IPS DF 4.7 (cell line): ENCODE data around the gene HBG2.
"Not testable (repeated sequence)": the region's sequence is repeated elsewhere in the genome, so short reads cannot be mapped to it uniquely, and the experiment has no call there.

Source experiments
- DNase-seq: peaks from one replicate; pipeline ENCODE4 v3.0.0-alpha.2; 2013; ENCODE audit warnings: low spot score; ENCODE audit errors: extremely low read depth

HBG2 gene

GRCh38 chr11:5254646-5255413 is at the start of gene HBG2:
TSS of gene HBG2 (minus strand) at chr11:5254781. CDS start at chr11:5254728, 53 bp downstream.
- not testable (repeated sequence) for DNase-seq

DNA sequence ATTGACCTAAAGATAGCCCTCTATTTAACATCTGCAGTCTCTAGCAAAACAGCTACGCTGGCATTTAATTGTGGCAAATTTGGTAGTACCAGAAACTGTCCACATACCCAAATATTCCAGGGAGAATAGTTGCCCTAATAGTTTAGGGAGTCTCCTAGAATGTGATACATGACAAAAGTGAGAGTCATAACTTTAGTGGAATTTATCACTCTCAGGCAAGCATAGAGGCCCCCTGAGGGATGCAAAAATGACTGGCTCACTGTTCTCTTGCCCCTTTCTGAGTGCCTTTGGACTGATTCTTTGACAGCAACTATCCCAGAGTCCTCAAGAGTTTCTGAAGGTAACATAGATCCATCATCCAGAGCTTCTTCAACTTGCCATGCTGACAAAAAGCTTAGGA is 49.5 kb upstream of the HBG2 start:
- DNase-seq: no peak

- no peak for DNase-seq
These were observed 49.0 kb upstream of the HBG2 start for GRCh38 chr11:5303626-5304025.

- DNase-seq: no peak
These were observed 47.3 kb upstream of the HBG2 start, which contains the start of gene OR51B4 for GRCh38 chr11:5301846-5302245. TSS of gene OR51B4 (minus strand) at chr11:5301946. CDS start at chr11:5301946, 0 bp downstream.

- DNase-seq: no peak
These were observed 45.7 kb upstream of the HBG2 start for GRCh38 chr11:5300251-5300650.

DNA sequence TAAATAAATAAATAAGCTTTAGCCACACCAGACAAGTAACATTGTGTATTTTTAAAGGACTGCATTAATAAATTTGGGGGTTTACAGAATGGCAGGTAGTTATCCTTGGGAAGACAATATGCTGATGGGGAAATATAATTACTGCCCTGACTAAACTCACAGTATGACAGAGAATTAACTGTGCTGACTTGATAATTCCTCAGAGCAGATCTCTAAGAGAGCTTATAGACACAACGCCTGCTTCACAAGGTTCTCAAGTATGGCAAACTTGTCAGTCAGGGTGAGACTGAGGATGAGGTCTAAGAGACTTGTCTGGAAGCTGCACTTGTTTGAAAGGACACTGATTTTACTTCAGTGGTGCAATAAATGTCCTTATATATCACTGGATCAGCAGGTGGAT is 43.9 kb upstream of the HBG2 start:
- DNase-seq: no peak

- no peak for DNase-seq
These were observed 43.2 kb upstream of the HBG2 start for GRCh38 chr11:5297721-5298323.

GRCh38 chr11:5294342-5294995 is 39.9 kb upstream of the HBG2 start:
- not testable (repeated sequence) for DNase-seq

GRCh38 chr11:5293028-5293427 is 38.4 kb upstream of the HBG2 start:
- no peak for DNase-seq

GRCh38 chr11:5291207-5291838 is 36.7 kb upstream of the HBG2 start:
- no peak for DNase-seq

DNA sequence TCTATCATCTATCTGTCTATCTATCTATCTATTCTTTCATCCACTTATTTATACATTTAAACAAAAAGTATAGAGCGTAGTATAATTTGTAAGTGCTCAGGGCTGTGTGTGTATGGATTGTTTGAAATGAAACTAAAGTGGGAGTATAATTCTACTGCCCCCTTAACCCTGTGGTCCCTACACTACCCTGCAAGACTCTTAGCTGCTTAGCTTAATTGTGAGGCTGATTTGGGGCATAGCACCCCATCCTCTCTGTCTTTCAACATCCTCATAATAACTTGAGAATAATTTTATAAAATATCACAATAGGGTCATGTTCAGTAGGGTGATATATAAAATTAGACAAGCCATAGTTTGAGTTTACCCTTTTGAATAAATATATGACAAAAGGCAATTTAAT is 35.5 kb upstream of the HBG2 start:
- no peak for DNase-seq

DNA sequence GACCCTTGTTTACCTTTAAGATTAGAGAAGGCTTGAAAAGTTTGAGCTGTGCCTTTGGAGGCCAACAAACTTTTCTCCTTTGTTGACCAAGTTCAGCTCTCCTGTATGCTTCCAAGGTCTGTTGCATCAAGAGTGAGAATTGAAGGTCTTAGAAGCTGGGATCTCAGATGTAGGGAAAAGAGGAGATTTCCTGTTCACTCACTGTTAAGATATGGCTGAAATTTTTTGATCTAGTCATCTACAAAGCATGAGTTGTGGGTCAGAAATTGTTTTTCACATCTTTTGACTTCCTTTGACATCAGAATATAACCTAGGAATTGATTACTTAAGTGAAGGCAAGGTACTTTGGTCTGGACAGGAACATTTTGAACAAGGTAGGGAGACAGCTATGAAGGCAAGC is 35.1 kb upstream of the HBG2 start:
- no peak for DNase-seq

- DNase-seq: no peak
These were observed 34.4 kb upstream of the HBG2 start for GRCh38 chr11:5288906-5289550.

GRCh38 chr11:5288108-5288905 is 33.7 kb upstream of the HBG2 start:
- no peak for DNase-seq

DNA sequence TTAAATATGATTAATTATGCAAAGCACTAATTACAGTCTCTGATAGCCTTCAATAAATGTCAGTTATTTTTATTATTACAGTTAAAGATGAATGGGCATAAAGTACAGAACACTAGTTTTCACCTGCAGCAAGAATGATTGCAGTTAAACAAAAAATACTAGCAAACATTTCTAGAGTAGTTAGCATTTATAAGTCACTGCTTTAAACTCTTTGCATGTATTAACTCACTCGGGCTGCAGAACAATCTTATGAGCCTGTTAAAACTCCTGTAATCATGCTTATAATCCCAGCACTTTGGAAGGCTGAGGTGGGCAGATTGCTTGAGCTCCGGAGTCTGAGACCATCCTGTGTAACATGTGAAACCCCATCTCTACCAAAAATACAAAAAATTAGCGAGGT is 32.3 kb upstream of the HBG2 start:
- no peak for DNase-seq

GRCh38 chr11:5286351-5286750 is 31.8 kb upstream of the HBG2 start:
- DNase-seq: no peak

- DNase-seq: no peak
These were observed 31.2 kb upstream of the HBG2 start for GRCh38 chr11:5285703-5286340.

DNA sequence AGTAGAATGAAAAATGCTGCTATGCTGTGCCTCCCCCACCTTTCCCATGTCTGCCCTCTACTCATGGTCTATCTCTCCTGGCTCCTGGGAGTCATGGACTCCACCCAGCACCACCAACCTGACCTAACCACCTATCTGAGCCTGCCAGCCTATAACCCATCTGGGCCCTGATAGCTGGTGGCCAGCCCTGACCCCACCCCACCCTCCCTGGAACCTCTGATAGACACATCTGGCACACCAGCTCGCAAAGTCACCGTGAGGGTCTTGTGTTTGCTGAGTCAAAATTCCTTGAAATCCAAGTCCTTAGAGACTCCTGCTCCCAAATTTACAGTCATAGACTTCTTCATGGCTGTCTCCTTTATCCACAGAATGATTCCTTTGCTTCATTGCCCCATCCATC is 30.1 kb upstream of the HBG2 start:
- DNase-seq: no peak

GRCh38 chr11:5283882-5284281 is 29.3 kb upstream of the HBG2 start:
- no peak for DNase-seq

GRCh38 chr11:5283086-5283485 is 28.5 kb upstream of the HBG2 start:
- DNase-seq: no peak
